Measurements from ENCODE around the gene ELMO1.
A peak's percentile ranks its signal among the peaks of the same experiment; 100 is the strongest.

The ELMO1 gene

GRCh38 chr7:37352974-37353948, 95.4 kb downstream of the ELMO1 start:
- Histone ChIP-seq H3K9me3 (ENCODE audit: control insufficient read depth in 2 of 2, low read length in 2 of 2) (peaks cover 0 to 3% of the 10 kb centered on the region in 2 donors), H3K27ac (ENCODE audit: low read depth in 2 of 2, low read length in 2 of 2) (peak overlapping the region; percentile 43 to 59), H3K27me3 (ENCODE audit: control insufficient read depth in 2 of 2, insufficient read depth in 2 of 2, low read length in 2 of 2) (no peaks in the 10 kb centered on the region), H3K9ac (ENCODE audit: low read depth in 1 of 2, low read length in 2 of 2) (peak overlapping the region in 1 of 2 donors; percentile 48), H3K4me3 (ENCODE audit: low read length in 2 of 2) (peak overlapping the region; percentile 46 to 72), H3K36me3 (ENCODE audit: control insufficient read depth in 2 of 2, insufficient read depth in 2 of 2, low read length in 2 of 2) (no peaks in the 10 kb centered on the region), H3K4me1 (ENCODE audit: control insufficient read depth in 2 of 2, insufficient read depth in 2 of 2, low read length in 2 of 2) (peaks cover 0 to 4% of the 10 kb centered on the region in 2 donors)

- Histone ChIP-seq H3K9ac (ENCODE audit: low read depth in 1 of 2, low read length in 2 of 2) (no peak overlapping the region), H3K4me1 (ENCODE audit: control insufficient read depth in 2 of 2, insufficient read depth in 2 of 2, low read length in 2 of 2) (peaks cover 0 to 4% of the 10 kb centered on the region in 2 donors), H3K4me3 (ENCODE audit: low read length in 2 of 2) (no peak overlapping the region), H3K9me3 (ENCODE audit: control insufficient read depth in 2 of 2, low read length in 2 of 2) (no peaks in the 10 kb centered on the region), H3K27me3 (ENCODE audit: control insufficient read depth in 2 of 2, insufficient read depth in 2 of 2, low read length in 2 of 2) (no peaks in the 10 kb centered on the region), H3K27ac (ENCODE audit: low read depth in 2 of 2, low read length in 2 of 2) (peak overlapping the region in 1 of 2 donors; percentile 59), H3K36me3 (ENCODE audit: control insufficient read depth in 2 of 2, insufficient read depth in 2 of 2, low read length in 2 of 2) (no peaks in the 10 kb centered on the region)
Measured at GRCh38 chr7:37352251-37352880, 96.3 kb downstream of the ELMO1 start.

- no peak overlapping the region for H3K4me3 ChIP-seq (ENCODE audit: low read length in 2 of 2)
- peaks cover 0 to 4% of the 10 kb centered on the region in 2 donors for H3K4me1 ChIP-seq (ENCODE audit: control insufficient read depth in 2 of 2, insufficient read depth in 2 of 2, low read length in 2 of 2)
- no peaks in the 10 kb centered on the region for H3K36me3 ChIP-seq (ENCODE audit: control insufficient read depth in 2 of 2, insufficient read depth in 2 of 2, low read length in 2 of 2)
- H3K9ac ChIP-seq (ENCODE audit: low read depth in 1 of 2, low read length in 2 of 2) = no peak overlapping the region
- H3K27me3 ChIP-seq (ENCODE audit: control insufficient read depth in 2 of 2, insufficient read depth in 2 of 2, low read length in 2 of 2) = no peaks in the 10 kb centered on the region
- no peaks in the 10 kb centered on the region for H3K9me3 ChIP-seq (ENCODE audit: control insufficient read depth in 2 of 2, low read length in 2 of 2)
- no peak overlapping the region for H3K27ac ChIP-seq (ENCODE audit: low read depth in 2 of 2, low read length in 2 of 2)
Measured at GRCh38 chr7:37351716-37352115, 96.9 kb downstream of the ELMO1 start.

- H3K27me3 ChIP-seq (ENCODE audit: control insufficient read depth in 2 of 2, insufficient read depth in 2 of 2, low read length in 2 of 2) = no peaks in the 10 kb centered on the region
- no peak overlapping the region for H3K4me3 ChIP-seq (ENCODE audit: low read length in 2 of 2)
- H3K4me1 ChIP-seq (ENCODE audit: control insufficient read depth in 2 of 2, insufficient read depth in 2 of 2, low read length in 2 of 2) = peaks cover 0 to 4% of the 10 kb centered on the region in 2 donors
- H3K36me3 ChIP-seq (ENCODE audit: control insufficient read depth in 2 of 2, insufficient read depth in 2 of 2, low read length in 2 of 2) = no peaks in the 10 kb centered on the region
- H3K9me3 ChIP-seq (ENCODE audit: control insufficient read depth in 2 of 2, low read length in 2 of 2) = no peaks in the 10 kb centered on the region
- no peak overlapping the region for H3K9ac ChIP-seq (ENCODE audit: low read depth in 1 of 2, low read length in 2 of 2)
- H3K27ac ChIP-seq (ENCODE audit: low read depth in 2 of 2, low read length in 2 of 2) = no peak overlapping the region
Measured at GRCh38 chr7:37349979-37350590, 98.6 kb downstream of the ELMO1 start.

GRCh38 chr7:37348982-37349381, 99.7 kb downstream of the ELMO1 start:
- H3K9me3 ChIP-seq (ENCODE audit: control insufficient read depth in 2 of 2, low read length in 2 of 2) = no peaks in the 10 kb centered on the region
- no peaks in the 10 kb centered on the region for H3K36me3 ChIP-seq (ENCODE audit: control insufficient read depth in 2 of 2, insufficient read depth in 2 of 2, low read length in 2 of 2)
- no peaks in the 10 kb centered on the region for H3K27me3 ChIP-seq (ENCODE audit: control insufficient read depth in 2 of 2, insufficient read depth in 2 of 2, low read length in 2 of 2)
- no peak overlapping the region for H3K4me3 ChIP-seq (ENCODE audit: low read length in 2 of 2)
- H3K27ac ChIP-seq (ENCODE audit: low read depth in 2 of 2, low read length in 2 of 2) = no peak overlapping the region
- H3K9ac ChIP-seq (ENCODE audit: low read depth in 1 of 2, low read length in 2 of 2) = no peak overlapping the region
- H3K4me1 ChIP-seq (ENCODE audit: control insufficient read depth in 2 of 2, insufficient read depth in 2 of 2, low read length in 2 of 2) = peaks cover 0 to 4% of the 10 kb centered on the region in 2 donors

- H3K9ac ChIP-seq (ENCODE audit: low read depth in 1 of 2, low read length in 2 of 2) = no peak overlapping the region
- no peaks in the 10 kb centered on the region for H3K27me3 ChIP-seq (ENCODE audit: control insufficient read depth in 2 of 2, insufficient read depth in 2 of 2, low read length in 2 of 2)
- no peaks in the 10 kb centered on the region for H3K36me3 ChIP-seq (ENCODE audit: control insufficient read depth in 2 of 2, insufficient read depth in 2 of 2, low read length in 2 of 2)
- H3K27ac ChIP-seq (ENCODE audit: low read depth in 2 of 2, low read length in 2 of 2) = no peak overlapping the region
- no peaks in the 10 kb centered on the region for H3K9me3 ChIP-seq (ENCODE audit: control insufficient read depth in 2 of 2, low read length in 2 of 2)
- H3K4me3 ChIP-seq (ENCODE audit: low read length in 2 of 2) = no peak overlapping the region
- H3K4me1 ChIP-seq (ENCODE audit: control insufficient read depth in 2 of 2, insufficient read depth in 2 of 2, low read length in 2 of 2) = peaks cover 2 to 7% of the 10 kb centered on the region in 2 donors
Measured at GRCh38 chr7:37346761-37347160, 101.9 kb downstream of the ELMO1 start.

- Histone ChIP-seq H3K9me3 (ENCODE audit: control insufficient read depth in 2 of 2, low read length in 2 of 2) (no peaks in the 10 kb centered on the region), H3K4me3 (ENCODE audit: low read length in 2 of 2) (no peak overlapping the region), H3K4me1 (ENCODE audit: control insufficient read depth in 2 of 2, insufficient read depth in 2 of 2, low read length in 2 of 2) (peaks cover 2 to 7% of the 10 kb centered on the region in 2 donors), H3K36me3 (ENCODE audit: control insufficient read depth in 2 of 2, insufficient read depth in 2 of 2, low read length in 2 of 2) (no peaks in the 10 kb centered on the region), H3K27me3 (ENCODE audit: control insufficient read depth in 2 of 2, insufficient read depth in 2 of 2, low read length in 2 of 2) (no peaks in the 10 kb centered on the region), H3K27ac (ENCODE audit: low read depth in 2 of 2, low read length in 2 of 2) (peak overlapping the region; percentile 40 to 48), H3K9ac (ENCODE audit: low read depth in 1 of 2, low read length in 2 of 2) (peak overlapping the region in 1 of 2 donors; percentile 41)
Measured at GRCh38 chr7:37344886-37345579, 103.6 kb downstream of the ELMO1 start.

GRCh38 chr7:37342688-37343471, 105.8 kb downstream of the ELMO1 start:
- Histone ChIP-seq H3K9ac (ENCODE audit: low read depth in 1 of 2, low read length in 2 of 2) (peak overlapping the region in 1 of 2 donors; percentile 50), H3K9me3 (ENCODE audit: control insufficient read depth in 2 of 2, low read length in 2 of 2) (no peaks in the 10 kb centered on the region), H3K4me1 (ENCODE audit: control insufficient read depth in 2 of 2, insufficient read depth in 2 of 2, low read length in 2 of 2) (peaks cover 2 to 7% of the 10 kb centered on the region in 2 donors), H3K27me3 (ENCODE audit: control insufficient read depth in 2 of 2, insufficient read depth in 2 of 2, low read length in 2 of 2) (no peaks in the 10 kb centered on the region), H3K27ac (ENCODE audit: low read depth in 2 of 2, low read length in 2 of 2) (peak overlapping the region; percentile 56 to 73), H3K36me3 (ENCODE audit: control insufficient read depth in 2 of 2, insufficient read depth in 2 of 2, low read length in 2 of 2) (no peaks in the 10 kb centered on the region), H3K4me3 (ENCODE audit: low read length in 2 of 2) (peak overlapping the region; percentile 46 to 59)

GRCh38 chr7:37342176-37342687, 106.4 kb downstream of the ELMO1 start:
- no peaks in the 10 kb centered on the region for H3K9me3 ChIP-seq (ENCODE audit: control insufficient read depth in 2 of 2, low read length in 2 of 2)
- peak overlapping the region in 1 of 2 donors; percentile 50 for H3K9ac ChIP-seq (ENCODE audit: low read depth in 1 of 2, low read length in 2 of 2)
- no peaks in the 10 kb centered on the region for H3K36me3 ChIP-seq (ENCODE audit: control insufficient read depth in 2 of 2, insufficient read depth in 2 of 2, low read length in 2 of 2)
- peaks cover 2 to 7% of the 10 kb centered on the region in 2 donors for H3K4me1 ChIP-seq (ENCODE audit: control insufficient read depth in 2 of 2, insufficient read depth in 2 of 2, low read length in 2 of 2)
- peak overlapping the region; percentile 46 to 59 for H3K4me3 ChIP-seq (ENCODE audit: low read length in 2 of 2)
- no peaks in the 10 kb centered on the region for H3K27me3 ChIP-seq (ENCODE audit: control insufficient read depth in 2 of 2, insufficient read depth in 2 of 2, low read length in 2 of 2)
- peak overlapping the region; percentile 56 to 73 for H3K27ac ChIP-seq (ENCODE audit: low read depth in 2 of 2, low read length in 2 of 2)

All from mucosa of rectum (tissue), 2 donors.